Stomach (tissue), 9 donors: ENCODE results near the gene CSRP1. TPM values are rescaled to one million over a fixed set of nuclear protein-coding genes. Genes with fewer than 3 reads are reported as not detected.

Source experiments
- DNase-seq, 2 donors: peaks; one replicate each; pipeline versions ENCODE4 v3.0.0 to v3.0.0-alpha.2; 2013 to 2019
- H3K27ac ChIP-seq, 5 donors: fragments of 200-600 bp in 4 of 5; sonication (generic) in 4 of 5; one replicate each; pipeline ENCODE4 v1.5.1; 2013 to 2019; ENCODE audit warnings: mild to moderate bottlenecking in 1 of 5, moderate library complexity in 1 of 5
- H3K27me3 ChIP-seq, 3 donors: fragments of 200-600 bp; sonication (generic); one replicate each; pipeline ENCODE4 v1.5.1; 2017 to 2019; ENCODE audit warnings: mixed run types in 1 of 3
- H3K36me3 ChIP-seq, 4 donors: fragments of 200-600 bp; sonication (generic); 1 replicate in 3 of 4; 2 replicates in 1 of 4; pipeline ENCODE4 v1.5.1; 2016 to 2019
- H3K4me1 ChIP-seq, 4 donors: fragments of 200-600 bp; sonication (generic); one replicate each; pipeline ENCODE4 v1.5.1; 2016 to 2019
- H3K4me3 ChIP-seq, 4 donors: fragments of 200-600 bp; sonication (generic) in 3 of 4; one replicate each; pipeline ENCODE4 v1.5.1; 2016 to 2019; ENCODE audit warnings: mild to moderate bottlenecking in 1 of 4
- H3K9me3 ChIP-seq, 4 donors: fragments of 200-600 bp; sonication (generic); one replicate each; pipeline ENCODE4 v1.5.1; 2016 to 2019
- CTCF ChIP-seq, 7 experiments: fragments of 450-650 bp in 4 of 7; fragments of 200-600 bp in 3 of 7; sonication (generic) in 3 of 7; IDR thresholded peaks; one replicate each; pipeline ENCODE4 v1.5.1; 2016 to 2019; ENCODE audit warnings: antibody characterized with exemption in 7 of 7, control low read depth in 2 of 7, mild to moderate bottlenecking in 1 of 7
- EP300 ChIP-seq: sonication (generic); formaldehyde crosslinking; IDR thresholded peaks from one replicate; pipeline ENCODE4 v1.6.1; 2017; ENCODE audit warnings: antibody characterized with exemption
- POLR2A ChIP-seq, 4 donors: fragments of 450-650 bp; IDR thresholded peaks; one replicate each; pipeline ENCODE4 v1.6.1; 2016; ENCODE audit warnings: antibody characterized with exemption in 4 of 4, control low read depth in 2 of 4, mild to moderate bottlenecking in 1 of 4, moderate library complexity in 1 of 4
- POLR2AphosphoS5 ChIP-seq, 3 donors: sonication (generic); formaldehyde crosslinking; IDR thresholded peaks; one replicate each; pipeline ENCODE4 v1.6.1; 2016; ENCODE audit warnings: antibody characterized with exemption in 3 of 3
- WGBS, 5 donors: extraction: QIAGEN DNeasy Blood & Tissue Kit in 3 of 5; methylation state at CpG; one replicate each; pipeline versions ENCODE4 v1.1.5 to v1.1.7; 2013 to 2018; 5-methylcytosine and 5-hydroxymethylcytosine counted together
- intact Hi-C: fragments of 100-400 bp; cut with DNase I; formaldehyde crosslinking; loops from one replicate; pipeline ENCODE4 v1.15.1; 2023; ENCODE audit warnings: low total_unique reads
- polyA plus RNA-seq, 3 donors: library from polyadenylated mRNA; stranded (reverse); fragments of 200-250 nt; gene quantifications; one replicate each; pipeline ENCODE4 v1.2.3, GENCODE V29; 2013
- total RNA-seq, 5 donors: library from RNA; depleted of rRNA; stranded (reverse); fragments of >200 nt; gene quantifications; one replicate each; pipeline versions ENCODE4 v1.1.0 to v1.2.3, GENCODE V29; 2014 to 2016
- donor health status: healthy with polysubstance abuse.
- donor health status: Bipolar disorder and iron deficiency.
- donor health status: healthy.

The CSRP1 gene
- total and polyA plus RNA-seq, 8 donors, result 220 to 2,162 (median 528) TPM

- DNase-seq, result peak; percentile 67 to 90
- Histone ChIP-seq H3K4me1 (peaks cover 36 to 65% (median 53%) of the 10 kb centered on the region in 4 donors), H3K36me3 (peaks cover 9 to 22% (median 18%) of the 10 kb centered on the region in 4 donors), H3K27ac (peak overlapping the region; percentile 64 to 90 (median 80)), H3K9me3 (no peaks in the 10 kb centered on the region), H3K4me3 (no peak overlapping the region), H3K27me3 (no peaks in the 10 kb centered on the region)
- WGBS, 5 donors, result 54 to 67% (median 59%) methylated on average over 11 to 13 of the region's 13 CpGs
- TF ChIP-seq CTCF (IDR thresholded peaks at IDR 0.05) (no peak), POLR2A (IDR thresholded peaks at IDR 0.05) (no peak), POLR2AphosphoS5 (IDR thresholded peaks at IDR 0.05) (peak; percentile 8 to 85 (median 38))
- intact Hi-C loops, result no loop called here
Observed at GRCh38 chr1:201461645-201462441, 45.1 kb downstream of the CSRP1 start.

- WGBS, 5 donors, result 46 to 62% (median 54%) methylated on average over 8 of the region's 8 CpGs
- Histone ChIP-seq H3K4me1 (peaks cover 38 to 65% (median 49%) of the 10 kb centered on the region in 4 donors), H3K27ac (peak overlapping the region; percentile 64 to 90 (median 80)), H3K36me3 (peaks cover 9 to 22% (median 18%) of the 10 kb centered on the region in 4 donors), H3K27me3 (no peaks in the 10 kb centered on the region), H3K4me3 (no peak overlapping the region), H3K9me3 (no peaks in the 10 kb centered on the region)
- intact Hi-C loops, result no loop called here
- TF ChIP-seq CTCF (IDR thresholded peaks at IDR 0.05), result no peak
- no peak for TF ChIP-seq EP300
- peak; percentile 33 to 88 (median 87) for TF ChIP-seq POLR2AphosphoS5 (IDR thresholded peaks at IDR 0.05)
- TF ChIP-seq POLR2A (IDR thresholded peaks at IDR 0.05), result no peak
- peak; percentile 61 to 89 for DNase-seq
Observed at GRCh38 chr1:201460814-201461644, 45.9 kb downstream of the CSRP1 start.

- Histone ChIP-seq H3K27ac (peak overlapping the region in 2 of 5 donors; percentile 80 to 82), H3K9me3 (no peaks in the 10 kb centered on the region), H3K36me3 (peaks cover 0 to 10% (median 6%) of the 10 kb centered on the region in 4 donors), H3K4me1 (peaks cover 35 to 59% (median 43%) of the 10 kb centered on the region in 4 donors), H3K4me3 (no peak overlapping the region), H3K27me3 (no peaks in the 10 kb centered on the region)
- intact Hi-C loops, result no loop called here
- no peak for DNase-seq
- 83 to 98% (median 93%) methylated on average over 5 of the region's 5 CpGs for WGBS, 5 donors
- TF ChIP-seq POLR2A (IDR thresholded peaks at IDR 0.05) (no peak), CTCF (IDR thresholded peaks at IDR 0.05) (no peak), POLR2AphosphoS5 (IDR thresholded peaks at IDR 0.05) (no peak), EP300 (no peak)
Observed at GRCh38 chr1:201459775-201460174, 47.1 kb downstream of the CSRP1 start.

GRCh38 chr1:201459052-201459451 is 47.9 kb downstream of the CSRP1 start:
- no peak for DNase-seq
- WGBS, 5 donors, result 89 to 95% (median 95%) methylated on average over 3 of the region's 3 CpGs
- Histone ChIP-seq H3K9me3 (no peaks in the 10 kb centered on the region), H3K4me1 (peaks cover 32 to 58% (median 40%) of the 10 kb centered on the region in 4 donors), H3K4me3 (no peak overlapping the region), H3K36me3 (peaks cover 0 to 3% (median 0%) of the 10 kb centered on the region in 4 donors), H3K27me3 (no peaks in the 10 kb centered on the region), H3K27ac (no peak overlapping the region)
- intact Hi-C loops, result no loop called here
- TF ChIP-seq POLR2AphosphoS5 (IDR thresholded peaks at IDR 0.05), result no peak
- no peak for TF ChIP-seq EP300
- TF ChIP-seq POLR2A (IDR thresholded peaks at IDR 0.05), result no peak
- TF ChIP-seq CTCF (IDR thresholded peaks at IDR 0.05), result no peak
